Measurements from ENCODE around the gene SNX5. TPM values are rescaled to one million over a fixed set of nuclear protein-coding genes. Genes with fewer than 3 reads are reported as not detected.

SNX5 gene
- total and polyA plus RNA-seq, 2 donors (not counting 1 experiment from before 2014, with no cell fraction given), result 97.8 to 128 TPM

GRCh38 chr20:17943343-17943742 lies 25.3 kb downstream of the SNX5 start:
- peak overlapping the region; percentile 43 for H3K4me2 ChIP-seq (replicated peaks; ENCODE audit: low read depth, low read length, poor library complexity, severe bottlenecking)
- peaks cover 10% of the 10 kb centered on the region for H3K79me2 ChIP-seq (ENCODE audit: control insufficient read depth, insufficient read depth, low read length)
- no peak for TF ChIP-seq EZH2 (IDR thresholded peaks at IDR 0.05; ENCODE audit: borderline replicate concordance, insufficient read depth, low read depth, low read length, poor library complexity, severe bottlenecking)
- TF ChIP-seq CTCF (IDR thresholded peaks at IDR 0.05), result no peak
- ATAC-seq (ENCODE audit: low read depth) (peak; percentile 69), DNase-seq (peak; percentile 58)
- CTCF ChIA-PET, result interaction anchor here (0.9 kb wide), 1 partner anchor 23 kb away, joined by 3 read pairs; no protein-coding TSS in a partner anchor
- peaks cover 9 to 65% of the 10 kb centered on the region in 2 experiments for H3K36me3 ChIP-seq (replicated peaks in 1 of 2; ENCODE audit: control extremely low read depth in 1 of 2, control insufficient read depth in 1 of 2, extremely low read depth in 1 of 2, insufficient read depth in 2 of 2, low read length in 1 of 2)
- Mint-ChIP-seq H3K9me3 (ENCODE audit: insufficient read depth) (no peaks in the 10 kb centered on the region), H3K4me1 (peaks cover 58% of the 10 kb centered on the region), H3K4me3 (peak overlapping the region; percentile 24), H3K27ac (peak overlapping the region; percentile 59), H3K27me3 (no peaks in the 10 kb centered on the region)
- H3K27me3 ChIP-seq (replicated peaks in 1 of 4; ENCODE audit: control extremely low read depth in 1 of 4, control insufficient read depth in 3 of 4, insufficient read depth in 4 of 4, low read length in 3 of 4), result no peaks in the 10 kb centered on the region
- peaks cover 33 to 39% of the 10 kb centered on the region in 2 donors for H3K4me1 ChIP-seq (ENCODE audit: control insufficient read depth in 2 of 2, insufficient read depth in 2 of 2, low read length in 2 of 2)
- H4K20me1 ChIP-seq (ENCODE audit: control insufficient read depth, insufficient read depth, low read length, poor library complexity, severe bottlenecking), result peaks cover 13% of the 10 kb centered on the region
- POLR2A ChIA-PET, result no interaction called here
- H3K4me3 ChIP-seq (ENCODE audit: control extremely low read depth in 1 of 5, extremely low read depth in 1 of 5, insufficient read depth in 1 of 5, low read depth in 2 of 5, low read length in 4 of 5), result no peak overlapping the region
- peak overlapping the region; percentile 32 to 72 for H3K27ac ChIP-seq (ENCODE audit: low read length in 2 of 2)
- no CpG with 5 or more reads among the region's 3 CpGs for WGBS (ENCODE audit: insufficient coverage)
- intact Hi-C loops (cut with micrococcal nuclease), result loop anchor here (1.0 kb wide), 2 partner anchors 26 to 53 kb away; partner anchors contain the start of gene MGME1
- H3K9me3 ChIP-seq (ENCODE audit: control extremely low read depth in 1 of 3, control insufficient read depth in 2 of 3, insufficient read depth in 1 of 3, low read length in 2 of 3), result no peaks in the 10 kb centered on the region
- no peak overlapping the region for H3K9ac ChIP-seq (ENCODE audit: low read length)
- H2AFZ ChIP-seq (ENCODE audit: insufficient read depth, low read depth, low read length, poor library complexity, severe bottlenecking), result no peak overlapping the region

GRCh38 chr20:17941826-17942196 lies 26.8 kb downstream of the SNX5 start:
- peaks cover 4 to 49% of the 10 kb centered on the region in 2 experiments for H3K36me3 ChIP-seq (replicated peaks in 1 of 2; ENCODE audit: control extremely low read depth in 1 of 2, control insufficient read depth in 1 of 2, extremely low read depth in 1 of 2, insufficient read depth in 2 of 2, low read length in 1 of 2)
- no peaks in the 10 kb centered on the region for H3K9me3 Mint-ChIP-seq (ENCODE audit: insufficient read depth)
- intact Hi-C loops (cut with micrococcal nuclease), result no loop called here
- no peaks in the 10 kb centered on the region for H3K27me3 Mint-ChIP-seq
- POLR2A ChIA-PET, result no interaction called here
- no peaks in the 10 kb centered on the region for H3K27me3 ChIP-seq (replicated peaks in 1 of 4; ENCODE audit: control extremely low read depth in 1 of 4, control insufficient read depth in 3 of 4, insufficient read depth in 4 of 4, low read length in 3 of 4)
- no peak overlapping the region for H2AFZ ChIP-seq (ENCODE audit: insufficient read depth, low read depth, low read length, poor library complexity, severe bottlenecking)
- CTCF ChIA-PET, result no interaction called here
- no peak overlapping the region for H3K4me3 ChIP-seq (ENCODE audit: control extremely low read depth in 1 of 5, extremely low read depth in 1 of 5, insufficient read depth in 1 of 5, low read depth in 2 of 5, low read length in 4 of 5)
- H3K27ac Mint-ChIP-seq, result no peak overlapping the region
- no peak for TF ChIP-seq CTCF (IDR thresholded peaks at IDR 0.05)
- H3K27ac ChIP-seq (ENCODE audit: low read length in 2 of 2), result no peak overlapping the region
- H3K4me2 ChIP-seq (replicated peaks; ENCODE audit: low read depth, low read length, poor library complexity, severe bottlenecking), result no peak overlapping the region
- H3K79me2 ChIP-seq (ENCODE audit: control insufficient read depth, insufficient read depth, low read length), result peaks cover 10% of the 10 kb centered on the region
- H3K4me1 Mint-ChIP-seq, result peaks cover 53% of the 10 kb centered on the region
- no peaks in the 10 kb centered on the region for H3K9me3 ChIP-seq (ENCODE audit: control extremely low read depth in 1 of 3, control insufficient read depth in 2 of 3, insufficient read depth in 1 of 3, low read length in 2 of 3)
- DNase-seq (no peak), ATAC-seq (ENCODE audit: low read depth) (no peak)
- H3K4me1 ChIP-seq (ENCODE audit: control insufficient read depth in 2 of 2, insufficient read depth in 2 of 2, low read length in 2 of 2), result peaks cover 30 to 36% of the 10 kb centered on the region in 2 donors
- no peak overlapping the region for H3K4me3 Mint-ChIP-seq
- peaks cover 13% of the 10 kb centered on the region for H4K20me1 ChIP-seq (ENCODE audit: control insufficient read depth, insufficient read depth, low read length, poor library complexity, severe bottlenecking)
- no CpG with 5 or more reads among the region's 3 CpGs for WGBS (ENCODE audit: insufficient coverage)
- H3K9ac ChIP-seq (ENCODE audit: low read length), result no peak overlapping the region
